ENCODE measurements around the gene EPB41L1.

DNA sequence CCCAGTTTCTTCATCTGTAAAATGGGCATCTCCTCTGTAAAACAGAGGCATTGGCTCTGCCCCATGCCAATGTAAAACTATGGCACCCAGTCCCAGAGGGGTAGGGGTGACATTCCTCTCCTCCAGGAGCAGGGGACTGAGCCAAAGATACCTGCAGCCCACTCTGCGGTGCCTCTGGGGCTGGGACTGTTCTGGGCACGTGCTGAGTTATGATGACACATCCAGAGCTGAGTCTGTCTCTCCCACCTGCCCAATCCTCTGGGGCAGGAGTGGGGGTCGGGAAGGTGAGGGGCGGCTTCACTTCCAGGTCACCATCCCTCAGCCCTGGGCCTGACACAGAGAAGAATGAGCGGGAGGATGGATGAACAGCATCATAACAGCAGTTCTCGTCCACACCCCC, 111.6 kb downstream of the EPB41L1 start:
- TF ChIP-seq POLR2A (IDR thresholded peaks at IDR 0.05) = no peak
- TF ChIP-seq, protein P1, sequence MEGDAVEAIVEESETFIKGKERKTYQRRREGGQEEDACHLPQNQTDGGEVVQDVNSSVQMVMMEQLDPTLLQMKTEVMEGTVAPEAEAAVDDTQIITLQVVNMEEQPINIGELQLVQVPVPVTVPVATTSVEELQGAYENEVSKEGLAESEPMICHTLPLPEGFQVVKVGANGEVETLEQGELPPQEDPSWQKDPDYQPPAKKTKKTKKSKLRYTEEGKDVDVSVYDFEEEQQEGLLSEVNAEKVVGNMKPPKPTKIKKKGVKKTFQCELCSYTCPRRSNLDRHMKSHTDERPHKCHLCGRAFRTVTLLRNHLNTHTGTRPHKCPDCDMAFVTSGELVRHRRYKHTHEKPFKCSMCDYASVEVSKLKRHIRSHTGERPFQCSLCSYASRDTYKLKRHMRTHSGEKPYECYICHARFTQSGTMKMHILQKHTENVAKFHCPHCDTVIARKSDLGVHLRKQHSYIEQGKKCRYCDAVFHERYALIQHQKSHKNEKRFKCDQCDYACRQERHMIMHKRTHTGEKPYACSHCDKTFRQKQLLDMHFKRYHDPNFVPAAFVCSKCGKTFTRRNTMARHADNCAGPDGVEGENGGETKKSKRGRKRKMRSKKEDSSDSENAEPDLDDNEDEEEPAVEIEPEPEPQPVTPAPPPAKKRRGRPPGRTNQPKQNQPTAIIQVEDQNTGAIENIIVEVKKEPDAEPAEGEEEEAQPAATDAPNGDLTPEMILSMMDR (IDR thresholded peaks at IDR 0.05 in 8 of 11, conservative IDR thresholded peaks at IDR 0.05 in 3 of 11) = no peak

All from spleen (tissue), 7 donors.